ENCODE results near the gene SLC35A5. TPM values are rescaled to one million over a fixed set of nuclear protein-coding genes. Genes with fewer than 3 reads are reported as not detected.

Gene SLC35A5
- total and polyA plus RNA-seq, 2 of the 13 experiments (the other 11 are each of a cell fraction or from before 2014, with no cell fraction given), result 15.5 to 26.5 TPM

DNA sequence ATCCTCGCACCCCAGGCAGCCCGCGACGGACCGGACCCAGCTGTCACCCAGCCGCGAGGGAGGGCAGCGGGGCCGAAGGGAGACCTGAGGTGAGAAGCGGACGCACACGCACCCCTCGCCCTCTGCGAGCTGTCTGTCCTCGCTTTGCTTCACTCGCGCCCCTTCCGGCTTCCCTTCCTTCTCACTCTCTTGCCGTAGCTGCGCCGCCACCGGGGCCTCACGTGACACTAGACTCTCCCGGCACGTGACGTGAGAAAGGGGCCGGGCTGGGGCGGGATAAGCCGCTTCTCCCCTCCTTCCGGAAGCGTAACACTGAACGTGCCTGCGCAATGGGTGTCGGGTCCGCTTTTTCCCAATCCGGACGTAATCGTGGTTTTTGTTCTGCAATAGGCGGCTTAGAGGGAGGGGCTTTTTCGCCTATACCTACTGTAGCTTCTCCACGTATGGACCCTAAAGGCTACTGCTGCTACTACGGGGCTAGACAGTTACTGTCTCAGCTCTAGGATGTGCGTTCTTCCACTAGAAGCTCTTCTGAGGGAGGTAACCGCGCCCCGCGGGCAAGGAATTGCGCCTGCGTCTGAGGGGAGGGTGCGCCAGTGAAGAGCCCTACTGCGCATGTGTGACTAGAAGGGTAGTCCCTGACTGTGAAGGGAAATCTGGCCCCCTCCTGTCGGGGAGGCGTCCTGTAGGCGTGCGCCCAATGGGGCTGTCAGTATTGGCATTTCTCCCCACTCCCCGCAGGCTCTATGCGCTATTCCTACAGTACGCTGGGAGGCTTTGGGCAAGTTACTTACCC lies at the start of gene SLC35A5, which contains the start of gene ATG3 (continued):
- TF ChIP-seq MXD4 (CRISPR knock-in tag; IDR thresholded peaks at IDR 0.05) (no peak; the same call in 1 of the 2 replicates), U2AF1 (optimal IDR thresholded peaks at IDR 0.05; ENCODE audit: low read depth, low read length) (no peak), ZNF790 (CRISPR knock-in tag; IDR thresholded peaks at IDR 0.05; ENCODE audit: borderline replicate concordance) (no peak; the same call in 1 of the 2 replicates), EED (CRISPR knock-in tag; IDR thresholded peaks at IDR 0.05) (peak; percentile 84), FLYWCH1 (CRISPR knock-in tag; IDR thresholded peaks at IDR 0.05) (no peak), FUBP1 (CRISPR knock-in tag; IDR thresholded peaks at IDR 0.05; ENCODE audit: borderline replicate concordance) (no peak), MEIS2 (CRISPR knock-in tag; IDR thresholded peaks at IDR 0.05) (no peak), KDM4B (CRISPR knock-in tag; IDR thresholded peaks at IDR 0.05) (no peak; the same call in 1 of the 2 replicates), REPIN1 (CRISPR knock-in tag; IDR thresholded peaks at IDR 0.05; ENCODE audit: borderline replicate concordance, low read depth) (peak; percentile 85), ATF7-NPFF (CRISPR knock-in tag; IDR thresholded peaks at IDR 0.05; ENCODE audit: low read depth) (peak; percentile 72; the same call in 1 of the 2 replicates), ZNF552 (CRISPR knock-in tag; IDR thresholded peaks at IDR 0.05; ENCODE audit: borderline replicate concordance) (peak; percentile 62; the same call in 1 of the 2 replicates), ZNF7 (CRISPR knock-in tag; IDR thresholded peaks at IDR 0.05) (no peak), ZNF253 (CRISPR knock-in tag; IDR thresholded peaks at IDR 0.05; ENCODE audit: borderline replicate concordance) (0 out of 2 replicates have a peak, but pooled peaks have one; percentile 60), ZBTB25 (CRISPR knock-in tag; IDR thresholded peaks at IDR 0.05) (peak; percentile 74), BRF2 (CRISPR knock-in tag; IDR thresholded peaks at IDR 0.05) (peak; percentile 92), ZNF577 (CRISPR knock-in tag; IDR thresholded peaks at IDR 0.05; ENCODE audit: borderline replicate concordance, low read depth) (no peak), MAFG (CRISPR knock-in tag; IDR thresholded peaks at IDR 0.05) (no peak), SRF (IDR thresholded peaks at IDR 0.05; ENCODE audit: low read depth, low read length) (no peak), IRX3 (CRISPR knock-in tag; IDR thresholded peaks at IDR 0.05; ENCODE audit: borderline replicate concordance, low read depth) (no peak), CBX1 (IDR thresholded peaks at IDR 0.05; ENCODE audit: low read depth) (no peak)
- TF ChIP-seq, protein P1, sequence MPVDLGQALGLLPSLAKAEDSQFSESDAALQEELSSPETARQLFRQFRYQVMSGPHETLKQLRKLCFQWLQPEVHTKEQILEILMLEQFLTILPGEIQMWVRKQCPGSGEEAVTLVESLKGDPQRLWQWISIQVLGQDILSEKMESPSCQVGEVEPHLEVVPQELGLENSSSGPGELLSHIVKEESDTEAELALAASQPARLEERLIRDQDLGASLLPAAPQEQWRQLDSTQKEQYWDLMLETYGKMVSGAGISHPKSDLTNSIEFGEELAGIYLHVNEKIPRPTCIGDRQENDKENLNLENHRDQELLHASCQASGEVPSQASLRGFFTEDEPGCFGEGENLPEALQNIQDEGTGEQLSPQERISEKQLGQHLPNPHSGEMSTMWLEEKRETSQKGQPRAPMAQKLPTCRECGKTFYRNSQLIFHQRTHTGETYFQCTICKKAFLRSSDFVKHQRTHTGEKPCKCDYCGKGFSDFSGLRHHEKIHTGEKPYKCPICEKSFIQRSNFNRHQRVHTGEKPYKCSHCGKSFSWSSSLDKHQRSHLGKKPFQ (CRISPR knock-in tag; IDR thresholded peaks at IDR 0.05; ENCODE audit: insufficient replicate concordance), result peak; percentile 49
- TF ChIP-seq, protein P2, sequence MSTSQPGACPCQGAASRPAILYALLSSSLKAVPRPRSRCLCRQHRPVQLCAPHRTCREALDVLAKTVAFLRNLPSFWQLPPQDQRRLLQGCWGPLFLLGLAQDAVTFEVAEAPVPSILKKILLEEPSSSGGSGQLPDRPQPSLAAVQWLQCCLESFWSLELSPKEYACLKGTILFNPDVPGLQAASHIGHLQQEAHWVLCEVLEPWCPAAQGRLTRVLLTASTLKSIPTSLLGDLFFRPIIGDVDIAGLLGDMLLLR (CRISPR knock-in tag; IDR thresholded peaks at IDR 0.05), result peak; percentile 62

Measured in HepG2 (cell line).